Liver (tissue), 9 donors: ENCODE results near the gene PHC1. TPM values are rescaled to one million over a fixed set of nuclear protein-coding genes. Genes with fewer than 3 reads are reported as not detected.
A peak's percentile ranks its signal among the peaks of the same experiment; 100 is the strongest.

Experiments used
- DNase-seq: peaks from one replicate; pipeline ENCODE4 v3.0.0-alpha.2; 2017; ENCODE audit warnings: low spot score
- H3K27ac ChIP-seq, 2 donors: one replicate each; pipeline ENCODE4 v1.7.0; 2013; ENCODE audit warnings: inconsistent platforms in 2 of 2, low read length in 2 of 2, control low read depth in 1 of 2, low read depth in 1 of 2, mild to moderate bottlenecking in 1 of 2
- H3K27me3 ChIP-seq, 4 donors: one replicate each; pipeline versions ENCODE4 v1.6.1 to v1.7.0; 2013; ENCODE audit warnings: low read length in 3 of 4, inconsistent platforms in 1 of 4, mild to moderate bottlenecking in 1 of 4, moderate library complexity in 1 of 4; ENCODE audit not compliant: control insufficient read depth in 4 of 4, insufficient read depth in 4 of 4
- H3K36me3 ChIP-seq, 4 donors: one replicate each; pipeline versions ENCODE4 v1.6.1 to v1.7.0; 2013; ENCODE audit warnings: low read length in 3 of 4, mild to moderate bottlenecking in 3 of 4, low read depth in 1 of 4, moderate library complexity in 1 of 4; ENCODE audit not compliant: control insufficient read depth in 4 of 4, insufficient read depth in 3 of 4
- H3K4me1 ChIP-seq, 4 donors: one replicate each; pipeline versions ENCODE4 v1.6.1 to v1.7.0; 2013; ENCODE audit warnings: low read length in 3 of 4, mild to moderate bottlenecking in 3 of 4, moderate library complexity in 1 of 4; ENCODE audit not compliant: control insufficient read depth in 4 of 4, insufficient read depth in 4 of 4
- H3K4me3 ChIP-seq, 3 donors: one replicate each; pipeline versions ENCODE4 v1.6.1 to v1.7.0; 2013; ENCODE audit warnings: low read length in 3 of 3, control low read depth in 1 of 3, low read depth in 1 of 3, mild to moderate bottlenecking in 1 of 3
- H3K9ac ChIP-seq, 2 donors: one replicate each; pipeline ENCODE4 v1.7.0; 2013; ENCODE audit warnings: low read length in 2 of 2, mild to moderate bottlenecking in 2 of 2, moderate library complexity in 2 of 2, control low read depth in 1 of 2, low read depth in 1 of 2
- H3K9me3 ChIP-seq, 4 donors: one replicate each; pipeline versions ENCODE4 v1.6.1 to v1.7.0; 2013; ENCODE audit warnings: low read length in 3 of 4; ENCODE audit not compliant: control insufficient read depth in 4 of 4
- EGR1 ChIP-seq, 2 donors: IDR thresholded peaks; 2 replicates each; pipeline ENCODE4 v1.6.1; 2016 to 2018; ENCODE audit warnings: antibody characterized with exemption in 2 of 2, low read depth in 2 of 2
- FOXA1 ChIP-seq: IDR thresholded peaks from 2 replicates; pipeline ENCODE4 v1.6.1; 2016; ENCODE audit warnings: antibody characterized with exemption
- FOXA2 ChIP-seq: IDR thresholded peaks from 2 replicates; pipeline ENCODE4 v1.6.1; 2016; ENCODE audit warnings: antibody characterized with exemption
- GABPA ChIP-seq, 2 donors: IDR thresholded peaks in 1 of 2; conservative IDR thresholded peaks in 1 of 2; 2 replicates each; pipeline ENCODE4 v1.6.1; 2016; ENCODE audit warnings: antibody characterized with exemption in 2 of 2, mild to moderate bottlenecking in 1 of 2, moderate library complexity in 1 of 2
- HNF4G ChIP-seq: IDR thresholded peaks from 2 replicates; pipeline ENCODE4 v1.6.1; 2016; ENCODE audit warnings: antibody characterized with exemption
- JUND ChIP-seq, 2 donors: IDR thresholded peaks; 2 replicates each; pipeline ENCODE4 v1.6.1; 2016; ENCODE audit warnings: antibody characterized with exemption in 2 of 2
- MAX ChIP-seq: IDR thresholded peaks from 2 replicates; pipeline ENCODE4 v1.6.1; 2016; ENCODE audit warnings: antibody characterized with exemption
- NR2F2 ChIP-seq: IDR thresholded peaks from 2 replicates; pipeline ENCODE4 v1.6.1; 2016; ENCODE audit warnings: antibody characterized with exemption
- RAD21 ChIP-seq, 2 donors: IDR thresholded peaks; 2 replicates each; pipeline ENCODE4 v1.6.1; 2016; ENCODE audit warnings: antibody characterized with exemption in 2 of 2, mild to moderate bottlenecking in 2 of 2
- RXRA ChIP-seq, 2 donors: IDR thresholded peaks; 2 replicates each; pipeline ENCODE4 v1.6.1; 2017 to 2018; ENCODE audit warnings: antibody characterized with exemption in 2 of 2, mild to moderate bottlenecking in 1 of 2
- TAF1 ChIP-seq: conservative IDR thresholded peaks from 2 replicates; pipeline ENCODE4 v1.6.1; 2016; ENCODE audit warnings: antibody characterized with exemption, mild to moderate bottlenecking
- YY1 ChIP-seq: IDR thresholded peaks from 2 replicates; pipeline ENCODE4 v1.6.1; 2016; ENCODE audit warnings: antibody characterized with exemption, mild to moderate bottlenecking
- WGBS: extraction: QIAGEN DNeasy Blood & Tissue Kit; methylation state at CpG from one replicate; pipeline ENCODE4 v1.1.7; 2013; 5-methylcytosine and 5-hydroxymethylcytosine counted together
- polyA plus RNA-seq, 2 donors: library from polyadenylated mRNA; stranded (reverse) in 1 of 2; unstranded in 1 of 2; fragments of 200-250 nt in 1 of 2; fragments of >200 nt in 1 of 2; fragmentation: Nextera tagmentation in 1 of 2; extraction: Ambion mirVana in 1 of 2; gene quantifications; one replicate each; pipeline versions ENCODE4 v1.2.1 to v1.2.3, GENCODE V29; 2013 to 2015
- total RNA-seq, 2 donors: library from RNA; depleted of rRNA; stranded (reverse); fragments of >200 nt; gene quantifications; one replicate each; pipeline ENCODE4 v1.2.3, GENCODE V29; 2014
- TF ChIP-seq, protein P1 (sequence below): fragments of 150-350 bp; IDR thresholded peaks from 2 replicates; pipeline ENCODE4 v1.5.1; 2017; ENCODE audit warnings: improper control_type of control experiment, low read depth, low read length; ENCODE audit not compliant: missing input control
- donor health status: healthy.
- donor health status: healthy.
- donor health status: healthy.
- donor health status: healthy.
- donor health status: healthy.

PHC1 gene
- total and polyA plus RNA-seq, 4 donors, result 2.4 to 7.6 (median 3.9) TPM

DNA sequence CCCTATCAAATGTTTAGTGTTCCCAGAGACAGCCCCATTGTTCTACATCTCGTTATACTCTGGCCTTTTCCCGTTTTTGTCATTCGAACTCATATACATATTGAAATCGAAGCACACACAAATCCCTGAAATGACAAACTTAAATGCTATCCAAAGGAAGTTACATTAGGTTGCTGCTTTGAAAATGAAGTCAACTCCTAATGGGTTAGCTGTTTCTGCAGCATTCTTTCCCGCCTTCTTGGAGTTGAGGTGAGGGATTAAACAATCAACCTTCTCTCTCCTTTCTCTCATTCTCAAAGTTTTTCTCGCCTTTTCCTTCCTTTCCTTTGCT lies 642 bp upstream of the PHC1 start:
- TF ChIP-seq RXRA (IDR thresholded peaks at IDR 0.05) (no peak), TAF1 (no peak), HNF4G (no peak), GABPA (IDR thresholded peaks at IDR 0.05 in 1 of 2, conservative IDR thresholded peaks at IDR 0.05 in 1 of 2) (no peak), NR2F2 (no peak), RAD21 (IDR thresholded peaks at IDR 0.05) (no peak), JUND (IDR thresholded peaks at IDR 0.05) (no peak), FOXA1 (no peak), EGR1 (IDR thresholded peaks at IDR 0.05; ENCODE audit: low read depth in 2 of 2) (no peak)
- TF ChIP-seq, protein P1, sequence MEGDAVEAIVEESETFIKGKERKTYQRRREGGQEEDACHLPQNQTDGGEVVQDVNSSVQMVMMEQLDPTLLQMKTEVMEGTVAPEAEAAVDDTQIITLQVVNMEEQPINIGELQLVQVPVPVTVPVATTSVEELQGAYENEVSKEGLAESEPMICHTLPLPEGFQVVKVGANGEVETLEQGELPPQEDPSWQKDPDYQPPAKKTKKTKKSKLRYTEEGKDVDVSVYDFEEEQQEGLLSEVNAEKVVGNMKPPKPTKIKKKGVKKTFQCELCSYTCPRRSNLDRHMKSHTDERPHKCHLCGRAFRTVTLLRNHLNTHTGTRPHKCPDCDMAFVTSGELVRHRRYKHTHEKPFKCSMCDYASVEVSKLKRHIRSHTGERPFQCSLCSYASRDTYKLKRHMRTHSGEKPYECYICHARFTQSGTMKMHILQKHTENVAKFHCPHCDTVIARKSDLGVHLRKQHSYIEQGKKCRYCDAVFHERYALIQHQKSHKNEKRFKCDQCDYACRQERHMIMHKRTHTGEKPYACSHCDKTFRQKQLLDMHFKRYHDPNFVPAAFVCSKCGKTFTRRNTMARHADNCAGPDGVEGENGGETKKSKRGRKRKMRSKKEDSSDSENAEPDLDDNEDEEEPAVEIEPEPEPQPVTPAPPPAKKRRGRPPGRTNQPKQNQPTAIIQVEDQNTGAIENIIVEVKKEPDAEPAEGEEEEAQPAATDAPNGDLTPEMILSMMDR, result no peak
- H3K4me1 ChIP-seq, result peaks cover 2 to 8% (median 6%) of the 10 kb centered on the region in 4 donors
- 33% methylated on average over 6 of the region's 6 CpGs for WGBS

GRCh38 chr12:8914716-8915526 lies 612 bp downstream of the PHC1 start:
- Histone ChIP-seq H3K36me3 (no peaks in the 10 kb centered on the region), H3K9me3 (no peaks in the 10 kb centered on the region), H3K27me3 (no peaks in the 10 kb centered on the region), H3K4me3 (peak overlapping the region; percentile 9 to 84 (median 55)), H3K27ac (peak overlapping the region in 1 of 2 donors; percentile 20), H3K9ac (no peak overlapping the region), H3K4me1 (peaks cover 2 to 8% (median 6%) of the 10 kb centered on the region in 4 donors)
- TF ChIP-seq YY1 (no peak), RXRA (IDR thresholded peaks at IDR 0.05) (peak; percentile 71 to 78)
- DNase-seq, result peak; percentile 50
- WGBS, result 5% methylated on average over 30 of the region's 35 CpGs

More for the DNA sequence above, 642 bp upstream of the PHC1 start:
- Histone ChIP-seq H3K27me3 (no peaks in the 10 kb centered on the region), H3K4me3 (peak overlapping the region in 2 of 3 donors; percentile 55 to 64), H3K9me3 (no peaks in the 10 kb centered on the region), H3K9ac (peak overlapping the region in 1 of 2 donors; percentile 5), H3K36me3 (no peaks in the 10 kb centered on the region), H3K27ac (peak overlapping the region; percentile 7 to 71)
- DNase-seq, result no peak

GRCh38 chr12:8916154-8916553 lies 1.8 kb downstream of the PHC1 start:
- Histone ChIP-seq H3K4me3 (no peak overlapping the region), H3K27ac (no peak overlapping the region), H3K4me1 (peaks cover 2 to 8% (median 6%) of the 10 kb centered on the region in 4 donors), H3K27me3 (no peaks in the 10 kb centered on the region), H3K9ac (no peak overlapping the region), H3K36me3 (peaks cover 0 to 2% (median 0%) of the 10 kb centered on the region in 4 donors), H3K9me3 (no peaks in the 10 kb centered on the region)
- TF ChIP-seq RXRA (IDR thresholded peaks at IDR 0.05) (no peak), FOXA2 (no peak), HNF4G (no peak), FOXA1 (no peak), RAD21 (IDR thresholded peaks at IDR 0.05) (no peak), MAX (no peak)
- TF ChIP-seq, protein P1, result no peak
- DNase-seq, result no peak
